Endothelial cell (in vitro differentiated cells): Measurements from ENCODE around the gene CRYL1. TPM values are rescaled to one million over a fixed set of nuclear protein-coding genes. Genes with fewer than 3 reads are reported as not detected.
A peak's percentile ranks its signal among the peaks of the same experiment; 100 is the strongest.

Source experiments
- DNase-seq: peaks from one replicate; pipeline ENCODE4 v3.0.0; 2021; ENCODE audit warnings: low spot score
- H3K27ac Mint-ChIP-seq: one replicate; pipeline ENCODE4 v1.8.0; 2021; ENCODE audit warnings: mixed read lengths, inconsistent platforms; ENCODE audit not compliant: unreplicated experiment
- H3K27me3 Mint-ChIP-seq: one replicate; pipeline ENCODE4 v1.8.0; 2021; ENCODE audit warnings: mild to moderate bottlenecking, moderate library complexity, mixed read lengths, inconsistent platforms; ENCODE audit not compliant: unreplicated experiment
- H3K36me3 Mint-ChIP-seq: one replicate; pipeline ENCODE4 v1.8.0; 2021; ENCODE audit warnings: mild to moderate bottlenecking, low read depth, mixed read lengths, inconsistent platforms; ENCODE audit not compliant: unreplicated experiment
- H3K4me1 Mint-ChIP-seq: one replicate; pipeline ENCODE4 v1.8.0; 2021; ENCODE audit warnings: mild to moderate bottlenecking, mixed read lengths, inconsistent platforms; ENCODE audit not compliant: unreplicated experiment
- H3K4me3 Mint-ChIP-seq: one replicate; pipeline ENCODE4 v1.8.0; 2021; ENCODE audit warnings: mild to moderate bottlenecking, mixed read lengths, inconsistent platforms; ENCODE audit not compliant: unreplicated experiment
- H3K9me3 Mint-ChIP-seq: one replicate; pipeline ENCODE4 v1.8.0; 2021; ENCODE audit warnings: mixed read lengths, inconsistent platforms; ENCODE audit not compliant: unreplicated experiment
- total RNA-seq: library from RNA; stranded (reverse); fragmentation: NEBNext Ultra II Directional; extraction: Animal tissue kit (Norgen Biotek cat#: 25700); gene quantifications from one replicate; pipeline ENCODE4 v1.2.1, GENCODE V29; 2021; ENCODE audit not compliant: unreplicated experiment
- TF ChIP-seq, protein P1 (sequence below): fragments of 200-600 bp; sonication (generic); IDR thresholded peaks from one replicate; pipeline ENCODE4 v1.5.0; 2021; ENCODE audit warnings: antibody characterized with exemption; ENCODE audit not compliant: unreplicated experiment

The CRYL1 gene
- total RNA-seq, 1 donor from 2014 or later: 4.8 TPM

DNA sequence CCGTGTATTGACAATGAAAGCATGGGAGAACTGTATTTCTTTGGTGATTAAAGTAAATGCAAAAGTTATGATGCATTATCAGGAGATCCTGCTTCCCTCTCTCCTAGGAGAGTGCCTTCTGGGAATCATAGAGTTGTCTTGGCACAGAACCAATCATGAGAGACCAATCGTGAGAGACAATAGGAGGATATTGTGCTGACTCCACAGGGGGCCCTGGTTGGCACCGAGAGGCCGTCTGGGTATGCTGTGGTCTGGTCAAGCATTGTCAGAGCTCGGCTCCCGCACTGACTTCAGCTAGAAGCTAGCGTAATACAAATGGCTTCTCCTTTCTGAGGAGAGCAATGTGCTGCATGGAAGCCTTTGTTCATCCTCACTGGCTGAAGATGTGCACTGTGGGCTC, 162.1 kb downstream of the CRYL1 start:
- Mint-ChIP-seq H3K9me3 (no peaks in the 10 kb centered on the region), H3K4me1 (peaks cover 15% of the 10 kb centered on the region), H3K27ac (peak overlapping the region; percentile 37), H3K36me3 (no peaks in the 10 kb centered on the region), H3K4me3 (no peak overlapping the region), H3K27me3 (peaks cover 10% of the 10 kb centered on the region)
- TF ChIP-seq, protein P1, sequence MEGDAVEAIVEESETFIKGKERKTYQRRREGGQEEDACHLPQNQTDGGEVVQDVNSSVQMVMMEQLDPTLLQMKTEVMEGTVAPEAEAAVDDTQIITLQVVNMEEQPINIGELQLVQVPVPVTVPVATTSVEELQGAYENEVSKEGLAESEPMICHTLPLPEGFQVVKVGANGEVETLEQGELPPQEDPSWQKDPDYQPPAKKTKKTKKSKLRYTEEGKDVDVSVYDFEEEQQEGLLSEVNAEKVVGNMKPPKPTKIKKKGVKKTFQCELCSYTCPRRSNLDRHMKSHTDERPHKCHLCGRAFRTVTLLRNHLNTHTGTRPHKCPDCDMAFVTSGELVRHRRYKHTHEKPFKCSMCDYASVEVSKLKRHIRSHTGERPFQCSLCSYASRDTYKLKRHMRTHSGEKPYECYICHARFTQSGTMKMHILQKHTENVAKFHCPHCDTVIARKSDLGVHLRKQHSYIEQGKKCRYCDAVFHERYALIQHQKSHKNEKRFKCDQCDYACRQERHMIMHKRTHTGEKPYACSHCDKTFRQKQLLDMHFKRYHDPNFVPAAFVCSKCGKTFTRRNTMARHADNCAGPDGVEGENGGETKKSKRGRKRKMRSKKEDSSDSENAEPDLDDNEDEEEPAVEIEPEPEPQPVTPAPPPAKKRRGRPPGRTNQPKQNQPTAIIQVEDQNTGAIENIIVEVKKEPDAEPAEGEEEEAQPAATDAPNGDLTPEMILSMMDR: no peak
- DNase-seq: no peak

DNA sequence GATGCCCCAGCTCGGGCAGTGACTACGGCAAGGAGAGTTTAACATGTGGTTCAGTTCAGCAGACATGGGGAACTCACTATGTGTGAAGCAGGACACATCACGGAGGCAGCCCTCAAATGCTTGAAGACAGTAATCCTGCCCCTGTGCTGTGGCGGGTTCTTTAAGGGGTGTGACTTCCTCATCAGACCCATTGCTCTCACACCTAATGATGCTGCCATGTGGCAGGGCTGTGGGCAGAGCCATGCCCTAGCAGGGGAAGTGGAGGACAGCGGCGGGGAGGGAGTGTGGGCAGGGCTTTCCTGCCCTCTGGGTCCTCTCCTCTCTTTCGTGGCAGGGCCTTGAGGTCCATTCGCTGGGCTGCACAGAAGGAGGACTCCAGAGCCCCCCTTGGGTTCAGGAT, 162.5 kb downstream of the CRYL1 start:
- no peak for DNase-seq
- Mint-ChIP-seq H3K4me1 (peaks cover 15% of the 10 kb centered on the region), H3K27me3 (peaks cover 10% of the 10 kb centered on the region), H3K9me3 (no peaks in the 10 kb centered on the region), H3K4me3 (no peak overlapping the region), H3K27ac (no peak overlapping the region), H3K36me3 (no peaks in the 10 kb centered on the region)
- TF ChIP-seq, protein P1: no peak

DNA sequence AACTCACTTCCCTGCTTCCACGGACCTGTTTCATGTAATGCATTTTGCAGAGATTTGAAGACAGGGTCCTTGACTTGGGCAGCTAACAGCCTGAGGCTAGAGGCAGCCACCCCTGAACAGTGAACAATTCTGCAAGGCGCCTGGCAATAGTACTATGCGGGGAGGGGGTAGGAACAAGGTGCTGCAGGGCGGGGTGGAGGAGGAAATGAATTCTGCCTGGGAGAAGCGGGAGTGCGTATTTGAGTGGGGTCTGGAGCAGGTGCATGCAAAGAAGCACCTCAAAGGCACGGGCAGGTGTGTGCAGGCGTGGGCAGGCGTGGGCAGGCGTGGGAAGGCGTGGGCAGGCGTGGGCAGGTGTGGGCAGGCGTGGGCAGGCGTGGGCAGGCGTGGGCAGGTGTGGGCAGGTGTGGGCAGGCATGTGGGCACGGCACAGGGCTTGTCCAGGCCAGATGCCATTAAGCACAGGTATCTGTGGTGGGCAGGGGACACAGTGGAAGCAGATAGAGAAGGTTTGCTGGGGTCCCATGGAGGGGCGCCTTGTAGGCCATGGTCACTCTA, 163.1 kb downstream of the CRYL1 start:
- no peak overlapping the region for H3K4me3 Mint-ChIP-seq
- DNase-seq: no peak
- H3K27me3 Mint-ChIP-seq: peaks cover 10% of the 10 kb centered on the region
- H3K36me3 Mint-ChIP-seq: no peaks in the 10 kb centered on the region
- no peaks in the 10 kb centered on the region for H3K9me3 Mint-ChIP-seq
- TF ChIP-seq, protein P1: no peak
- H3K4me1 Mint-ChIP-seq: peaks cover 15% of the 10 kb centered on the region
- H3K27ac Mint-ChIP-seq: no peak overlapping the region

DNA sequence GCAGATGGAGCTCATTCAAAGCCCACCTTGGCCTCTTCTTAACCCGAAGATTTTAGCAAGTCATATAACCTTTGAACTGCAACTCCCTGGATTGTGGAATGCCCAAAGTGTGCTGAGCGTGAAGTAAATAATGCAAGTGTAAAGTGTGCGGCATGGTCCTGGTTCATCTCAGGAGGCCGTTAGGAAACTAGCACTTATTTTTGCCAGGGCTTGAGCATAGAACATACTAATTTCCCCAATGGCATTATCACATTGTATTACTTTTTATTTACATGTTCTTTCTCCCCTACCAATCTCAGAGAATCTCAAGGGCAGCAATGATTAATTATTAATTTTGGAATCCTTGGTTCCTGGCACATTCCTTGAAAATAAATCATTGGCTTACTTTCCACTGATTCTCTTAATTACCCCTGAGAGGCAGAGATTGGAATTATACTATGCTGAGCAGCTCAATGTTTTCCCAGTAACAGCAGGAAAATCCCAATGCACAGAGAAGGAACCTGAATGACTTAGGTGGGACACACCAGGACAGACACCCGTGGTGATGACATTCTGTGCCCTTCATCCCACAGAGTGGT, 164.7 kb downstream of the CRYL1 start:
- Mint-ChIP-seq H3K27me3 (peaks cover 7% of the 10 kb centered on the region), H3K4me1 (peaks cover 15% of the 10 kb centered on the region), H3K27ac (no peak overlapping the region), H3K36me3 (no peaks in the 10 kb centered on the region), H3K9me3 (no peaks in the 10 kb centered on the region), H3K4me3 (no peak overlapping the region)
- TF ChIP-seq, protein P1: no peak
- DNase-seq: no peak

DNA sequence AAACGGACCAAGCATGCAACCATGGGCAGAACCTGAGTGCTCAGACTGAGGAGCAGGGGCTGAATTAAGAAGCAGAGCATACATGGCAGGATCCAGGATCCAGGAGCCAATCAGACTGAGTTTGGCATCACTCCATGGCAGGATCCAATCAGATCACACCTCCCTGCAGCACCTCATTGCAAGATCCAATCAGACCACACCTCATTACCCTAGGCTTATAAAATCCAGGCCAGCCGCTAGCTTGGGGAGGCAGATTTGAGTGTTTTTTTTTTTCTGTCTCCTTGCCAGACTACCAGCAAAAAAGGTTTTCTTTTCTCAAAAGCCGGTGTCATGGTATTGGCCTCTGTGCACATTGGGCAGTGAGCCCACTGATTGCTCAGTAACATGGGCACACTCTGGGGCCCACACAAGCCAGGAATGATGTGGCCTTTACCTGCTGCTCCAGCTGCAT, 165.6 kb downstream of the CRYL1 start:
- peaks cover 15% of the 10 kb centered on the region for H3K4me1 Mint-ChIP-seq
- TF ChIP-seq, protein P1: no peak
- no peak for DNase-seq
- no peaks in the 10 kb centered on the region for H3K9me3 Mint-ChIP-seq
- no peaks in the 10 kb centered on the region for H3K36me3 Mint-ChIP-seq
- H3K27ac Mint-ChIP-seq: no peak overlapping the region
- H3K27me3 Mint-ChIP-seq: peaks cover 7% of the 10 kb centered on the region
- no peak overlapping the region for H3K4me3 Mint-ChIP-seq
